ENCODE measurements around the gene YWHAB.

GRCh38 chr20:44858606-44859360 is 26.7 kb upstream of the YWHAB start:
- TF ChIP-seq, protein P1, sequence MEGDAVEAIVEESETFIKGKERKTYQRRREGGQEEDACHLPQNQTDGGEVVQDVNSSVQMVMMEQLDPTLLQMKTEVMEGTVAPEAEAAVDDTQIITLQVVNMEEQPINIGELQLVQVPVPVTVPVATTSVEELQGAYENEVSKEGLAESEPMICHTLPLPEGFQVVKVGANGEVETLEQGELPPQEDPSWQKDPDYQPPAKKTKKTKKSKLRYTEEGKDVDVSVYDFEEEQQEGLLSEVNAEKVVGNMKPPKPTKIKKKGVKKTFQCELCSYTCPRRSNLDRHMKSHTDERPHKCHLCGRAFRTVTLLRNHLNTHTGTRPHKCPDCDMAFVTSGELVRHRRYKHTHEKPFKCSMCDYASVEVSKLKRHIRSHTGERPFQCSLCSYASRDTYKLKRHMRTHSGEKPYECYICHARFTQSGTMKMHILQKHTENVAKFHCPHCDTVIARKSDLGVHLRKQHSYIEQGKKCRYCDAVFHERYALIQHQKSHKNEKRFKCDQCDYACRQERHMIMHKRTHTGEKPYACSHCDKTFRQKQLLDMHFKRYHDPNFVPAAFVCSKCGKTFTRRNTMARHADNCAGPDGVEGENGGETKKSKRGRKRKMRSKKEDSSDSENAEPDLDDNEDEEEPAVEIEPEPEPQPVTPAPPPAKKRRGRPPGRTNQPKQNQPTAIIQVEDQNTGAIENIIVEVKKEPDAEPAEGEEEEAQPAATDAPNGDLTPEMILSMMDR (conservative IDR thresholded peaks at IDR 0.05 in 1 of 2, IDR thresholded peaks at IDR 0.05 in 1 of 2; ENCODE audit: low read depth in 1 of 2, low read length in 2 of 2): no peak
- no peak for TF ChIP-seq EZH2 (IDR thresholded peaks at IDR 0.05; ENCODE audit: low read length, missing control alignments)

Measured in fibroblast of lung (primary cell).